Neural progenitor cell (in vitro differentiated cells): Measurements from ENCODE around the gene TRPV2. TPM values are rescaled to one million over a fixed set of nuclear protein-coding genes. Genes with fewer than 3 reads are reported as not detected.

Experiments
- DNase-seq: peaks from one replicate; pipeline ENCODE4 v3.0.0-alpha.2; 2016; ENCODE audit warnings: low spot score
- H2AFZ ChIP-seq: fragments of 200-600 bp; sonication (generic); replicated peaks from 2 replicates; pipeline ENCODE4 v1.6.1; 2016; ENCODE audit warnings: antibody characterized with exemption
- H3F3A ChIP-seq: fragments of 200-600 bp; sonication (generic); 2 replicates; pipeline ENCODE4 v1.6.1; 2016; ENCODE audit warnings: antibody characterized with exemption, low read depth
- H3K27ac ChIP-seq: fragments of 200-600 bp; sonication (generic); 2 replicates; pipeline ENCODE4 v1.5.1; 2016; ENCODE audit warnings: mild to moderate bottlenecking
- H3K27me3 ChIP-seq: fragments of 200-600 bp; sonication (generic); 2 replicates; pipeline ENCODE4 v1.6.1; 2016; ENCODE audit warnings: mild to moderate bottlenecking, moderate library complexity
- H3K36me3 ChIP-seq: fragments of 200-600 bp; sonication (generic); 2 replicates; pipeline ENCODE4 v1.5.1; 2016
- H3K4me1 ChIP-seq: fragments of 200-600 bp; sonication (generic); 2 replicates; pipeline ENCODE4 v1.6.1; 2016; ENCODE audit warnings: mixed run types
- H3K4me2 ChIP-seq: fragments of 200-600 bp; sonication (generic); 2 replicates; pipeline ENCODE4 v1.6.1; 2016
- H3K4me3 ChIP-seq: fragments of 200-600 bp; sonication (generic); 2 replicates; pipeline ENCODE4 v1.5.1; 2016
- H3K79me2 ChIP-seq: fragments of 200-600 bp; sonication (generic); 2 replicates; pipeline ENCODE4 v1.6.1; 2016; ENCODE audit warnings: low read depth
- H3K9ac ChIP-seq: fragments of 200-600 bp; sonication (generic); 2 replicates; pipeline ENCODE4 v1.6.1; 2016
- H3K9me3 ChIP-seq: fragments of 200-600 bp; sonication (generic); 2 replicates; pipeline ENCODE4 v1.5.1; 2016; ENCODE audit warnings: low read depth
- H4K20me1 ChIP-seq: fragments of 200-600 bp; sonication (generic); 2 replicates; pipeline ENCODE4 v1.6.1; 2016; ENCODE audit warnings: low read depth
- H3K27ac Mint-ChIP-seq: 3 replicates; pipeline ENCODE4 v1.8.0; 2021; ENCODE audit warnings: mixed read lengths
- H3K27me3 Mint-ChIP-seq: 2 replicates; pipeline ENCODE4 v1.8.0; 2022; ENCODE audit warnings: low read depth, mild to moderate bottlenecking, inconsistent platforms, moderate library complexity, mixed read lengths; ENCODE audit not compliant: insufficient read depth
- H3K36me3 Mint-ChIP-seq: 3 replicates; pipeline ENCODE4 v1.8.0; 2021; ENCODE audit warnings: mixed read lengths
- H3K4me1 Mint-ChIP-seq: 3 replicates; pipeline ENCODE4 v1.8.0; 2021; ENCODE audit warnings: mixed read lengths
- H3K4me3 Mint-ChIP-seq: 3 replicates; pipeline ENCODE4 v1.8.0; 2021; ENCODE audit warnings: mild to moderate bottlenecking, moderate library complexity, mixed read lengths
- H3K9me3 Mint-ChIP-seq: 3 replicates; pipeline ENCODE4 v1.8.0; 2020; ENCODE audit warnings: mixed read lengths
- CTCF ChIP-seq: fragments of 200-600 bp; sonication (generic); IDR thresholded peaks from 2 replicates; pipeline ENCODE4 v1.5.1; 2017; ENCODE audit warnings: antibody characterized with exemption, mild to moderate bottlenecking
- EZH2 ChIP-seq: fragments of 200-600 bp; sonication (generic); IDR thresholded peaks from 2 replicates; pipeline ENCODE4 v1.6.1; 2017; ENCODE audit warnings: antibody characterized with exemption, mild to moderate bottlenecking, moderate library complexity
- EZH2phosphoT487 ChIP-seq: fragments of 200-600 bp; sonication (generic); IDR thresholded peaks from 2 replicates; pipeline ENCODE4 v1.6.1; 2017; ENCODE audit warnings: antibody characterized with exemption
- total RNA-seq: library from RNA; depleted of rRNA; stranded (reverse); fragments of >200 nt; gene quantifications from 2 replicates; pipeline ENCODE4 v1.2.3, GENCODE V29; 2015; ENCODE audit warnings: low replicate concordance

Gene TRPV2
- total RNA-seq, 1 donor from 2014 or later: 0.49 TPM

- no peak for DNase-seq
- Histone ChIP-seq H3K4me3 (no peak overlapping the region), H3K27me3 (no peaks in the 10 kb centered on the region), H3F3A (no peaks in the 10 kb centered on the region), H3K9me3 (no peaks in the 10 kb centered on the region), H3K4me2 (no peak overlapping the region), H2AFZ (no peak overlapping the region), H3K9ac (no peak overlapping the region), H3K36me3 (no peaks in the 10 kb centered on the region), H3K79me2 (no peaks in the 10 kb centered on the region), H4K20me1 (no peaks in the 10 kb centered on the region), H3K27ac (no peak overlapping the region), H3K4me1 (peaks cover 5% of the 10 kb centered on the region)
- TF ChIP-seq EZH2 (no peak), EZH2phosphoT487 (no peak), CTCF (no peak)
- peaks cover 6% of the 10 kb centered on the region for H3K27me3 Mint-ChIP-seq
- H3K4me3 Mint-ChIP-seq: no peak overlapping the region
- no peaks in the 10 kb centered on the region for H3K36me3 Mint-ChIP-seq
- peaks cover 27% of the 10 kb centered on the region for H3K4me1 Mint-ChIP-seq
- no peaks in the 10 kb centered on the region for H3K9me3 Mint-ChIP-seq
- H3K27ac Mint-ChIP-seq: peak overlapping the region; percentile 68
Measured at GRCh38 chr17:16418685-16419068, 3.3 kb downstream of the TRPV2 start.

GRCh38 chr17:16419074-16419928 lies 3.9 kb downstream of the TRPV2 start:
- Histone ChIP-seq H3K9me3 (no peaks in the 10 kb centered on the region), H3K27me3 (no peaks in the 10 kb centered on the region), H3K9ac (no peak overlapping the region), H3K4me3 (no peak overlapping the region), H3K27ac (no peak overlapping the region), H4K20me1 (no peaks in the 10 kb centered on the region), H3K4me2 (no peak overlapping the region), H3K36me3 (no peaks in the 10 kb centered on the region), H3K4me1 (peaks cover 5% of the 10 kb centered on the region), H3F3A (no peaks in the 10 kb centered on the region), H2AFZ (no peak overlapping the region), H3K79me2 (no peaks in the 10 kb centered on the region)
- Mint-ChIP-seq H3K36me3 (no peaks in the 10 kb centered on the region), H3K9me3 (no peaks in the 10 kb centered on the region), H3K4me1 (peaks cover 25% of the 10 kb centered on the region), H3K4me3 (peak overlapping the region; percentile 71), H3K27me3 (peaks cover 6% of the 10 kb centered on the region), H3K27ac (peak overlapping the region; percentile 68)
- DNase-seq: no peak
- TF ChIP-seq EZH2 (no peak), CTCF (no peak), EZH2phosphoT487 (no peak)

- Histone ChIP-seq H3K4me2 (no peak overlapping the region), H3K9ac (no peak overlapping the region)
- H3K27ac Mint-ChIP-seq: no peak overlapping the region
Measured at GRCh38 chr17:16419929-16420271, 4.5 kb downstream of the TRPV2 start.

More at GRCh38 chr17:16419929-16420271, 4.5 kb downstream of the TRPV2 start:
- Histone ChIP-seq H3K27ac (no peak overlapping the region), H3F3A (no peaks in the 10 kb centered on the region), H2AFZ (no peak overlapping the region), H3K79me2 (no peaks in the 10 kb centered on the region), H3K27me3 (no peaks in the 10 kb centered on the region), H4K20me1 (no peaks in the 10 kb centered on the region), H3K4me1 (peaks cover 5% of the 10 kb centered on the region), H3K9me3 (no peaks in the 10 kb centered on the region), H3K36me3 (no peaks in the 10 kb centered on the region), H3K4me3 (no peak overlapping the region)
- no peak overlapping the region for H3K4me3 Mint-ChIP-seq
- no peaks in the 10 kb centered on the region for H3K36me3 Mint-ChIP-seq
- H3K27me3 Mint-ChIP-seq: peaks cover 2% of the 10 kb centered on the region
- DNase-seq: no peak
- TF ChIP-seq EZH2phosphoT487: no peak
- no peak for TF ChIP-seq CTCF
- TF ChIP-seq EZH2: no peak
- peaks cover 23% of the 10 kb centered on the region for H3K4me1 Mint-ChIP-seq
- no peaks in the 10 kb centered on the region for H3K9me3 Mint-ChIP-seq
